ENCODE data around the gene FGFR2. TPM values are rescaled to one million over a fixed set of nuclear protein-coding genes. Genes with fewer than 3 reads are reported as not detected.

FGFR2 gene
- 14.4 TPM for polyA plus RNA-seq (2013, experiment 1 of 2)
- 14.3 TPM for polyA plus RNA-seq (2013, experiment 2 of 2)

- H3K79me1 ChIP-seq (ENCODE audit: low read length): peaks cover 4% of the 10 kb centered on the region
- peak within 1 kb of the TSS; percentile 86 for H3K27ac ChIP-seq (ENCODE audit: low read depth, low read length)
- peaks cover 7% of the 10 kb centered on the region for H3K79me2 ChIP-seq (ENCODE audit: control insufficient read depth, insufficient read depth, low read length)
- no peak within 1 kb of the TSS for H4K8ac ChIP-seq (ENCODE audit: low read depth, low read length)
- peak within 1 kb of the TSS; percentile 59 for H2BK5ac ChIP-seq (ENCODE audit: low read length)
- peak within 1 kb of the TSS; percentile 71 for H3K4me3 ChIP-seq (ENCODE audit: low read length)
- peaks cover 17% of the 10 kb centered on the region for H3K4me1 ChIP-seq (ENCODE audit: control insufficient read depth, low read depth, low read length)
- no peak within 1 kb of the TSS for H2BK15ac ChIP-seq (replicated peaks; ENCODE audit: low read depth)
- peak; percentile 92 for DNase-seq
- WGBS (ENCODE audit: extremely low coverage, insufficient coverage, low lambda C conversion rate): no CpG with 5 or more reads among the region's 92 CpGs
- H3K9ac ChIP-seq (ENCODE audit: low read length): peak within 1 kb of the TSS; percentile 78
- H2BK120ac ChIP-seq (ENCODE audit: low read depth, low read length): peak within 1 kb of the TSS; percentile 10
- no peak within 1 kb of the TSS for H3K23ac ChIP-seq (ENCODE audit: low read length)
- no peak within 1 kb of the TSS for H3K4ac ChIP-seq (ENCODE audit: low read depth, low read length)
- no peak within 1 kb of the TSS for H2AK5ac ChIP-seq (ENCODE audit: low read length)
- H4K5ac ChIP-seq (ENCODE audit: low read length): no peak within 1 kb of the TSS
- no peaks in the 10 kb centered on the region for H3K36me3 ChIP-seq (ENCODE audit: control insufficient read depth, insufficient read depth, low read length)
- H3K27me3 ChIP-seq (ENCODE audit: insufficient read depth, low read length, poor library complexity): no peaks in the 10 kb centered on the region
- H3K18ac ChIP-seq (ENCODE audit: low read length): peak within 1 kb of the TSS; percentile 94
- H3K56ac ChIP-seq (ENCODE audit: low read length): peak within 1 kb of the TSS; percentile 93
- peak within 1 kb of the TSS; percentile 91 for H3K4me2 ChIP-seq (ENCODE audit: low read length)
Observed at GRCh38 chr10:121598263-121599249, at the start of gene FGFR2. Gene FGFR2 (minus strand): TSS chr10:121598444. CDS start chr10:121593817, 4,627 bp downstream.

GRCh38 chr10:121647401-121647800 is 49.2 kb upstream of the FGFR2 start:
- Histone ChIP-seq H3K4me2 (ENCODE audit: low read length) (no peak overlapping the region), H3K27ac (ENCODE audit: low read depth, low read length) (no peak overlapping the region), H3K79me1 (ENCODE audit: low read length) (no peaks in the 10 kb centered on the region), H2BK5ac (ENCODE audit: low read length) (no peak overlapping the region), H2AK5ac (ENCODE audit: low read length) (no peak overlapping the region), H3K18ac (ENCODE audit: low read length) (no peak overlapping the region), H3K23ac (ENCODE audit: low read length) (no peak overlapping the region), H4K8ac (ENCODE audit: low read depth, low read length) (no peak overlapping the region), H3K9ac (ENCODE audit: low read length) (no peak overlapping the region), H3K4me3 (ENCODE audit: low read length) (no peak overlapping the region), H2BK15ac (replicated peaks; ENCODE audit: low read depth) (no peak overlapping the region), H3K27me3 (ENCODE audit: insufficient read depth, low read length, poor library complexity) (no peaks in the 10 kb centered on the region), H3K79me2 (ENCODE audit: control insufficient read depth, insufficient read depth, low read length) (no peaks in the 10 kb centered on the region), H3K56ac (ENCODE audit: low read length) (no peak overlapping the region), H3K4me1 (ENCODE audit: control insufficient read depth, low read depth, low read length) (no peaks in the 10 kb centered on the region), H2BK120ac (ENCODE audit: low read depth, low read length) (no peak overlapping the region), H3K36me3 (ENCODE audit: control insufficient read depth, insufficient read depth, low read length) (no peaks in the 10 kb centered on the region), H4K5ac (ENCODE audit: low read length) (no peak overlapping the region), H3K4ac (ENCODE audit: low read depth, low read length) (no peak overlapping the region)
- DNase-seq: no peak
- no CpG with 5 or more reads among the region's 4 CpGs for WGBS (ENCODE audit: extremely low coverage, insufficient coverage, low lambda C conversion rate)

DNA sequence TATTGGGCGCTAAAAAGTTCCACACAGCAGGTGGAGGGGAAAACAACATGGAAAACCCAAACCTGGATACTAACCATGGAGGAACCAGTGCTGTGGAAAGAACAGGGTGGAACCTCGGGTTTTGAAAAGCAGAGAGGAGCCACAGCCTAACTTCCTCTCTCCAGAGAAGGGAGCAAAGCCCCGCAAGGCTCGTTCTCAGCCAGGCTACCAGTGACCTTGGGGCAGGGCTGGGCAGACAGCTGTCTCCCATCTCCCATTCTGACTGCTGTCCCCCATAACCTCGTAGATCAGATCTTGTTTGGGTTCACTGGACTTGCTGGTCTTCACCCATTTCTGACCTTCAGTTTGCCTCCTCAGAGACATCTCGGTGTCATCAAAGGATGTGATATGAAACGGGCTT is 47.5 kb upstream of the FGFR2 start:
- H3K36me3 ChIP-seq (ENCODE audit: control insufficient read depth, insufficient read depth, low read length): no peaks in the 10 kb centered on the region
- H3K4me1 ChIP-seq (ENCODE audit: control insufficient read depth, low read depth, low read length): no peaks in the 10 kb centered on the region
- no peak overlapping the region for H3K27ac ChIP-seq (ENCODE audit: low read depth, low read length)
- H3K27me3 ChIP-seq (ENCODE audit: insufficient read depth, low read length, poor library complexity): no peaks in the 10 kb centered on the region
- H2BK120ac ChIP-seq (ENCODE audit: low read depth, low read length): no peak overlapping the region
- H2AK5ac ChIP-seq (ENCODE audit: low read length): no peak overlapping the region
- no peak overlapping the region for H3K4me3 ChIP-seq (ENCODE audit: low read length)
- H2BK15ac ChIP-seq (replicated peaks; ENCODE audit: low read depth): no peak overlapping the region
- no peaks in the 10 kb centered on the region for H3K79me2 ChIP-seq (ENCODE audit: control insufficient read depth, insufficient read depth, low read length)
- H3K23ac ChIP-seq (ENCODE audit: low read length): no peak overlapping the region
- no peak overlapping the region for H3K18ac ChIP-seq (ENCODE audit: low read length)
- H3K4me2 ChIP-seq (ENCODE audit: low read length): no peak overlapping the region
- H3K4ac ChIP-seq (ENCODE audit: low read depth, low read length): no peak overlapping the region
- H2BK5ac ChIP-seq (ENCODE audit: low read length): no peak overlapping the region
- no peaks in the 10 kb centered on the region for H3K79me1 ChIP-seq (ENCODE audit: low read length)
- no peak overlapping the region for H4K5ac ChIP-seq (ENCODE audit: low read length)
- no peak overlapping the region for H3K56ac ChIP-seq (ENCODE audit: low read length)
- DNase-seq: no peak
- no peak overlapping the region for H3K9ac ChIP-seq (ENCODE audit: low read length)
- no peak overlapping the region for H4K8ac ChIP-seq (ENCODE audit: low read depth, low read length)
- no CpG with 5 or more reads among the region's 7 CpGs for WGBS (ENCODE audit: extremely low coverage, insufficient coverage, low lambda C conversion rate)

GRCh38 chr10:121644501-121644900 is 46.3 kb upstream of the FGFR2 start:
- H3K27me3 ChIP-seq (ENCODE audit: insufficient read depth, low read length, poor library complexity): no peaks in the 10 kb centered on the region
- H4K8ac ChIP-seq (ENCODE audit: low read depth, low read length): no peak overlapping the region
- H3K27ac ChIP-seq (ENCODE audit: low read depth, low read length): no peak overlapping the region
- no peaks in the 10 kb centered on the region for H3K4me1 ChIP-seq (ENCODE audit: control insufficient read depth, low read depth, low read length)
- WGBS (ENCODE audit: extremely low coverage, insufficient coverage, low lambda C conversion rate): no CpG with 5 or more reads among the region's 2 CpGs
- no peaks in the 10 kb centered on the region for H3K36me3 ChIP-seq (ENCODE audit: control insufficient read depth, insufficient read depth, low read length)
- DNase-seq: no peak
- no peaks in the 10 kb centered on the region for H3K79me2 ChIP-seq (ENCODE audit: control insufficient read depth, insufficient read depth, low read length)
- no peak overlapping the region for H3K23ac ChIP-seq (ENCODE audit: low read length)
- no peak overlapping the region for H2BK15ac ChIP-seq (replicated peaks; ENCODE audit: low read depth)
- H2BK5ac ChIP-seq (ENCODE audit: low read length): no peak overlapping the region
- H3K79me1 ChIP-seq (ENCODE audit: low read length): no peaks in the 10 kb centered on the region
- no peak overlapping the region for H3K4ac ChIP-seq (ENCODE audit: low read depth, low read length)
- no peak overlapping the region for H3K4me3 ChIP-seq (ENCODE audit: low read length)
- H2AK5ac ChIP-seq (ENCODE audit: low read length): no peak overlapping the region
- no peak overlapping the region for H4K5ac ChIP-seq (ENCODE audit: low read length)
- no peak overlapping the region for H3K9ac ChIP-seq (ENCODE audit: low read length)
- H2BK120ac ChIP-seq (ENCODE audit: low read depth, low read length): no peak overlapping the region
- no peak overlapping the region for H3K56ac ChIP-seq (ENCODE audit: low read length)
- H3K4me2 ChIP-seq (ENCODE audit: low read length): no peak overlapping the region
- no peak overlapping the region for H3K18ac ChIP-seq (ENCODE audit: low read length)

DNA sequence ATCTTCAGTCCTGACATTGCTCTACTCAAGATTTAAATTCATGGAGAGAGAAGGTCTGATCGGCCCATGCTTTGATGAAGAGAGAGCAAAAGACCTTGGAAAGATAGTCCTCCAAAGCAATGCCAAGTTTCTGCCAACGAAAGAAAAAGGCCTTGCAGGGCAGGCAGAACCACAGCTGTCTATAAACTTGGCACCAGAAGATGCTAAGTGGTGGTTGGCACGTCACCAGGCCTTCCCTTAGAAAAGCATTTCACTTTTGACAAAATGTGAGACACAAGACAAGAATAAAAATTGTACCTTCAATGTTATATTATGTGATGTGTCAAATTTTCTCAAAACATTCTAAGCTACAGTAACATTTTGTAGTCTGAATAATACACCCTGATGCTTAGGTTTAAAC is 42.0 kb upstream of the FGFR2 start:
- H3K79me2 ChIP-seq (ENCODE audit: control insufficient read depth, insufficient read depth, low read length): no peaks in the 10 kb centered on the region
- no peak overlapping the region for H3K56ac ChIP-seq (ENCODE audit: low read length)
- no peak overlapping the region for H3K4me3 ChIP-seq (ENCODE audit: low read length)
- H3K9ac ChIP-seq (ENCODE audit: low read length): no peak overlapping the region
- H2BK120ac ChIP-seq (ENCODE audit: low read depth, low read length): no peak overlapping the region
- H3K27me3 ChIP-seq (ENCODE audit: insufficient read depth, low read length, poor library complexity): no peaks in the 10 kb centered on the region
- no peaks in the 10 kb centered on the region for H3K4me1 ChIP-seq (ENCODE audit: control insufficient read depth, low read depth, low read length)
- H4K5ac ChIP-seq (ENCODE audit: low read length): no peak overlapping the region
- no peak overlapping the region for H2BK5ac ChIP-seq (ENCODE audit: low read length)
- H3K23ac ChIP-seq (ENCODE audit: low read length): no peak overlapping the region
- WGBS (ENCODE audit: extremely low coverage, insufficient coverage, low lambda C conversion rate): no CpG with 5 or more reads among the region's 3 CpGs
- no peak overlapping the region for H4K8ac ChIP-seq (ENCODE audit: low read depth, low read length)
- H3K18ac ChIP-seq (ENCODE audit: low read length): no peak overlapping the region
- H3K79me1 ChIP-seq (ENCODE audit: low read length): no peaks in the 10 kb centered on the region
- no peaks in the 10 kb centered on the region for H3K36me3 ChIP-seq (ENCODE audit: control insufficient read depth, insufficient read depth, low read length)
- H3K4me2 ChIP-seq (ENCODE audit: low read length): no peak overlapping the region
- DNase-seq: no peak
- H2BK15ac ChIP-seq (replicated peaks; ENCODE audit: low read depth): no peak overlapping the region
- no peak overlapping the region for H3K27ac ChIP-seq (ENCODE audit: low read depth, low read length)
- no peak overlapping the region for H2AK5ac ChIP-seq (ENCODE audit: low read length)
- H3K4ac ChIP-seq (ENCODE audit: low read depth, low read length): no peak overlapping the region

Data from mesendoderm (in vitro differentiated cells).